Panc1 (cell line): Measurements from ENCODE around the gene ARHGAP32. TPM values are rescaled to one million over a fixed set of nuclear protein-coding genes. Genes with fewer than 3 reads are reported as not detected.

Experiments
- ATAC-seq: fragments of 200-7000 bp; cut with Tn5 transposase; 2 replicates; pipeline ENCODE4 v1.9.1; 2020; ENCODE audit warnings: mild to moderate bottlenecking, moderate library complexity
- BruUV-seq: library from RNA; stranded (reverse); fragments of 400-500 nt; replicated peaks from 2 replicates; lab custom pipeline; 2021; lab: Mats Ljungman, UMichigan
- CTCF ChIA-PET: fragments of 300-600 bp; sonication (Branson Sonifier 250); formaldehyde crosslinking; loops from one replicate; lab custom pipeline; 2022; ENCODE audit warnings: antibody characterized with exemption; lab: Charles Lee
- POLR2A ChIA-PET: fragments of 300-600 bp; sonication (Branson Sonifier 250); formaldehyde crosslinking; loops from one replicate; lab custom pipeline; 2022; ENCODE audit warnings: antibody characterized with exemption; lab: Charles Lee
- DNase-seq: peaks from one replicate; pipeline ENCODE4 v3.0.0-alpha.2; 2010; ENCODE audit warnings: low read depth, low spot score
- H3K27ac ChIP-seq: 2 replicates; pipeline ENCODE4 v1.5.1; 2011; ENCODE audit warnings: mild to moderate bottlenecking, low read length, inconsistent platforms
- H3K27me3 ChIP-seq: fragments of 200-500 bp; sonication (Bioruptor generic); 2 replicates; pipeline ENCODE4 v1.6.0; 2014; ENCODE audit warnings: low read length, inconsistent platforms; ENCODE audit not compliant: control insufficient read depth, insufficient read depth
- H3K36me3 ChIP-seq: fragments of 200-500 bp; sonication (Bioruptor generic); 2 replicates; pipeline ENCODE4 v1.5.1; 2014; ENCODE audit warnings: inconsistent platforms, mild to moderate bottlenecking, low read length, moderate library complexity; ENCODE audit not compliant: control insufficient read depth, insufficient read depth
- H3K4me1 ChIP-seq: 2 replicates; pipeline ENCODE4 v1.5.1; 2011; ENCODE audit warnings: inconsistent platforms, mild to moderate bottlenecking, low read length, moderate library complexity; ENCODE audit not compliant: control insufficient read depth, insufficient read depth
- H3K4me3 ChIP-seq, 2 experiments: 2 replicates each; pipeline ENCODE4 v1.5.1; 2011 to 2012; ENCODE audit warnings: low read depth in 2 of 2, low read length in 2 of 2, mild to moderate bottlenecking in 2 of 2, inconsistent platforms in 1 of 2, moderate library complexity in 1 of 2
- H3K9me3 ChIP-seq: fragments of 200-500 bp; sonication (Bioruptor generic); 2 replicates; pipeline ENCODE4 v1.5.1; 2014; ENCODE audit warnings: low read depth, mild to moderate bottlenecking, inconsistent platforms, low read length, moderate library complexity; ENCODE audit not compliant: control insufficient read depth, insufficient read depth
- POLR2AphosphoS5 ChIP-seq: IDR thresholded peaks from 2 replicates; pipeline ENCODE4 v1.6.1; 2012; ENCODE audit warnings: mild to moderate bottlenecking, low read depth, low read length, moderate library complexity
- SIN3A ChIP-seq: IDR thresholded peaks from 2 replicates; pipeline ENCODE4 v1.6.1; 2012; ENCODE audit warnings: low read depth, mild to moderate bottlenecking, low read length, moderate library complexity, borderline replicate concordance; ENCODE audit not compliant: insufficient read depth
- TCF7L2 ChIP-seq: IDR thresholded peaks from 2 replicates; pipeline ENCODE4 v1.6.1; 2011; ENCODE audit warnings: mild to moderate bottlenecking, low read depth, low read length, inconsistent platforms
- in situ Hi-C: cut with HindIII; loops from 2 replicates; pipeline ENCODE4 v1.10.0; 2016; ENCODE audit warnings: low sequenced_read_pairs, low pct_unique_long_range_greater_than_20kb
- intact Hi-C: fragments of 100-400 bp; cut with micrococcal nuclease; formaldehyde crosslinking; loops from one replicate; pipeline ENCODE4 v1.10.0; 2022; ENCODE audit not compliant: unreplicated experiment
- total RNA-seq: library from RNA; stranded (reverse); gene quantifications from one replicate; pipeline ENCODE4 v1.2.1, GENCODE V29; 2021; ENCODE audit not compliant: unreplicated experiment
- TF ChIP-seq, protein P1 (sequence below), 2 experiments: IDR thresholded peaks; 2 replicates each; pipeline ENCODE4 v1.6.1; 2011 to 2012; ENCODE audit warnings: low read depth in 2 of 2, control low read depth in 1 of 2, low read length in 1 of 2, mild to moderate bottlenecking in 1 of 2, moderate library complexity in 1 of 2; ENCODE audit not compliant: insufficient read depth in 1 of 2
- TF ChIP-seq, protein P2 (sequence below): fragments of 450-650 bp; IDR thresholded peaks from 2 replicates; pipeline ENCODE4 v1.5.1; 2017; ENCODE audit warnings: mild to moderate bottlenecking

Gene ARHGAP32
- total RNA-seq, 1 experiment from 2014 or later, result 44.6 TPM

DNA sequence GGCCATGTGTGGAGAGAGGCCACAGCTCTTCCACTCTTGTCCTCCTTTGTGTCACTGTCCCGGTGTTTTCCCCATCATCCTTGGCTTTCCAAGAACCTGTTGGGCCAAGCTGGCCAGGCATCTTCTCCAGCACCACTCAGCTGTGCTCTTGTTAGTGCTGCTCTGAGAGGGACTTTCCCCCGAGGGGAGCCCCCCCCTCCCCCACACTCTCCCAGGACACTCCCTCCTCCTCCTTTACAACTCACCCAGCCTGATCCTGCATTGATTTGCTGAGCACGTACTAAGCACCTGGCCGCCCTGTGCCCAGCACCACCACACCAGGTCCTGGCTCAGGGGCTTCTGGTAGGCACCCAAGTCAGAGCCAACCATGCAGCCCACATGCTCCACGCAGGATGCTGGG, 262.7 kb downstream of the ARHGAP32 start:
- H3K36me3 ChIP-seq, result no peaks in the 10 kb centered on the region
- H3K27ac ChIP-seq, result no peak overlapping the region
- BruUV-seq, result no TSS peak
- TF ChIP-seq TCF7L2 (no peak), POLR2AphosphoS5 (no peak), SIN3A (no peak)
- TF ChIP-seq, protein P1, sequence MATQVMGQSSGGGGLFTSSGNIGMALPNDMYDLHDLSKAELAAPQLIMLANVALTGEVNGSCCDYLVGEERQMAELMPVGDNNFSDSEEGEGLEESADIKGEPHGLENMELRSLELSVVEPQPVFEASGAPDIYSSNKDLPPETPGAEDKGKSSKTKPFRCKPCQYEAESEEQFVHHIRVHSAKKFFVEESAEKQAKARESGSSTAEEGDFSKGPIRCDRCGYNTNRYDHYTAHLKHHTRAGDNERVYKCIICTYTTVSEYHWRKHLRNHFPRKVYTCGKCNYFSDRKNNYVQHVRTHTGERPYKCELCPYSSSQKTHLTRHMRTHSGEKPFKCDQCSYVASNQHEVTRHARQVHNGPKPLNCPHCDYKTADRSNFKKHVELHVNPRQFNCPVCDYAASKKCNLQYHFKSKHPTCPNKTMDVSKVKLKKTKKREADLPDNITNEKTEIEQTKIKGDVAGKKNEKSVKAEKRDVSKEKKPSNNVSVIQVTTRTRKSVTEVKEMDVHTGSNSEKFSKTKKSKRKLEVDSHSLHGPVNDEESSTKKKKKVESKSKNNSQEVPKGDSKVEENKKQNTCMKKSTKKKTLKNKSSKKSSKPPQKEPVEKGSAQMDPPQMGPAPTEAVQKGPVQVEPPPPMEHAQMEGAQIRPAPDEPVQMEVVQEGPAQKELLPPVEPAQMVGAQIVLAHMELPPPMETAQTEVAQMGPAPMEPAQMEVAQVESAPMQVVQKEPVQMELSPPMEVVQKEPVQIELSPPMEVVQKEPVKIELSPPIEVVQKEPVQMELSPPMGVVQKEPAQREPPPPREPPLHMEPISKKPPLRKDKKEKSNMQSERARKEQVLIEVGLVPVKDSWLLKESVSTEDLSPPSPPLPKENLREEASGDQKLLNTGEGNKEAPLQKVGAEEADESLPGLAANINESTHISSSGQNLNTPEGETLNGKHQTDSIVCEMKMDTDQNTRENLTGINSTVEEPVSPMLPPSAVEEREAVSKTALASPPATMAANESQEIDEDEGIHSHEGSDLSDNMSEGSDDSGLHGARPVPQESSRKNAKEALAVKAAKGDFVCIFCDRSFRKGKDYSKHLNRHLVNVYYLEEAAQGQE (IDR thresholded peaks at IDR 0.05; ENCODE audit: insufficient read depth in 1 of 2, low read depth in 2 of 2, low read length in 1 of 2), result no peak
- TF ChIP-seq, protein P2, sequence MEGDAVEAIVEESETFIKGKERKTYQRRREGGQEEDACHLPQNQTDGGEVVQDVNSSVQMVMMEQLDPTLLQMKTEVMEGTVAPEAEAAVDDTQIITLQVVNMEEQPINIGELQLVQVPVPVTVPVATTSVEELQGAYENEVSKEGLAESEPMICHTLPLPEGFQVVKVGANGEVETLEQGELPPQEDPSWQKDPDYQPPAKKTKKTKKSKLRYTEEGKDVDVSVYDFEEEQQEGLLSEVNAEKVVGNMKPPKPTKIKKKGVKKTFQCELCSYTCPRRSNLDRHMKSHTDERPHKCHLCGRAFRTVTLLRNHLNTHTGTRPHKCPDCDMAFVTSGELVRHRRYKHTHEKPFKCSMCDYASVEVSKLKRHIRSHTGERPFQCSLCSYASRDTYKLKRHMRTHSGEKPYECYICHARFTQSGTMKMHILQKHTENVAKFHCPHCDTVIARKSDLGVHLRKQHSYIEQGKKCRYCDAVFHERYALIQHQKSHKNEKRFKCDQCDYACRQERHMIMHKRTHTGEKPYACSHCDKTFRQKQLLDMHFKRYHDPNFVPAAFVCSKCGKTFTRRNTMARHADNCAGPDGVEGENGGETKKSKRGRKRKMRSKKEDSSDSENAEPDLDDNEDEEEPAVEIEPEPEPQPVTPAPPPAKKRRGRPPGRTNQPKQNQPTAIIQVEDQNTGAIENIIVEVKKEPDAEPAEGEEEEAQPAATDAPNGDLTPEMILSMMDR, result no peak
- ChIA-PET POLR2A (interaction anchor here (0.7 kb wide), 1 partner anchor 119 kb away, joined by 4 read pairs; no protein-coding TSS in a partner anchor), CTCF (interaction anchor here (2.1 kb wide), 1 partner anchor 44 kb away, joined by 9 read pairs; no protein-coding TSS in a partner anchor)
- 0 out of 2 replicates have a peak, but pooled peaks cover 6% of the 10 kb centered on the region for H3K27me3 ChIP-seq
- DNase-seq, result no peak
- H3K9me3 ChIP-seq, result no peaks in the 10 kb centered on the region
- intact Hi-C loops, result no loop called here
- H3K4me3 ChIP-seq, result no peak overlapping the region
- no peaks in the 10 kb centered on the region for H3K4me1 ChIP-seq
- no peak for ATAC-seq
- in situ Hi-C loops, result no loop called here

DNA sequence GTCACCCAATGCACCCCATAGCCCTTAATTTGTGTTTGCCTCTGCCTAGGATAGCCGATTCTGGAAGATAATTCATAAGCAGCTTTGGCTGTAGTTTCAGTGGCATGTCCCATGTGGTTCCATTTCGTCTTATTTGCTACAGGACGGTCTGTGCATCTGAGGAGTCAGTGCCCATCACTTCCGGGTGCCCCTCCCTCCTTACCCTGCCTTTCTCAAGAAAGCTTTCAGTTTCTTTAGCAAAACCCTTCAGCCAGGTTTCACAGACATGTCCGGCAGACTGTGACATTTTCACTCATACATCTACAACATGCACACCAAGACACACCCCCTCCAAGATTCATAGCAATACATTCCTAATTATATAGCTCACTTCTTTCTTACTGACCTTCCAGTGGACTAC, 263.7 kb downstream of the ARHGAP32 start:
- intact Hi-C loops (no loop called here), in situ Hi-C loops (no loop called here)
- H3K36me3 ChIP-seq, result no peaks in the 10 kb centered on the region
- H3K4me3 ChIP-seq, result no peak overlapping the region; a peak in 1 of 4 replicates
- 0 out of 2 replicates have a peak, but pooled peaks cover 6% of the 10 kb centered on the region for H3K27me3 ChIP-seq
- ChIA-PET POLR2A (interaction anchor here (0.6 to 0.7 kb wide), 2 partner anchors 17 to 219 kb away, joined by 5 to 16 read pairs; no protein-coding TSS in a partner anchor), CTCF (interaction anchor here (2.1 kb wide), 1 partner anchor 43 kb away, joined by 9 read pairs; no protein-coding TSS in a partner anchor)
- no peaks in the 10 kb centered on the region for H3K4me1 ChIP-seq
- ATAC-seq, result no peak
- DNase-seq, result no peak
- H3K9me3 ChIP-seq, result no peaks in the 10 kb centered on the region
- H3K27ac ChIP-seq, result no peak overlapping the region
- BruUV-seq, result no TSS peak
- TF ChIP-seq, protein P1 (IDR thresholded peaks at IDR 0.05; ENCODE audit: insufficient read depth in 1 of 2, low read depth in 2 of 2, low read length in 1 of 2), result no peak
- TF ChIP-seq, protein P2, result no peak
- TF ChIP-seq TCF7L2 (no peak), SIN3A (no peak), POLR2AphosphoS5 (no peak)
